Measurements from ENCODE around the gene GGCX.
"Not testable (repeated sequence)": the region's sequence is repeated elsewhere in the genome, so short reads cannot be mapped to it uniquely, and the experiment has no call there.

Gene GGCX

DNA sequence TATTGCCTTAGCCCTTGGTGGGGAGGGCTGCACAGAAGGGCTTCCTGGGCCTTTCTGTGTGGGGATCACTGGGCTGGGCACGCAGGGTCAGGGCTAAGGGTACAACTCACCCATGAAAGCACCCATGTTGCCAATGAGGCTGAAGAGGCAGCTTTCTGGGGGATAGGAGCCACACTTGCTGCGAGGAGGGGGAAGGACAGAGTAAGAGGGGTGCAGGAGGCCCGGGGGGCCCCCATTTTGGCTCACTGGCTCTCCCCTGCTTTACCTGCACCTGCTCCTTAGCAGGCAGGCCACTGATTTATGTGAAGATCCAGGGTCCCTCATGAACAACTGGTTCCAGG, 38.9 kb upstream of the GGCX start:
- no peak overlapping the region for H3K27ac ChIP-seq (ENCODE audit: low read length)
- peaks cover 19 to 37% of the 10 kb centered on the region in 2 donors for H3K4me1 ChIP-seq (ENCODE audit: control insufficient read depth in 1 of 2, insufficient read depth in 2 of 2, low read length in 2 of 2)
- no peaks in the 10 kb centered on the region for H3K9me3 ChIP-seq (ENCODE audit: control insufficient read depth in 1 of 2, low read length in 2 of 2)
- no peaks in the 10 kb centered on the region for H3K27me3 ChIP-seq (ENCODE audit: low read depth, low read length)
- H3K4me3 ChIP-seq (ENCODE audit: low read depth in 1 of 2, low read length in 2 of 2), result no peak overlapping the region
- H3K36me3 ChIP-seq (ENCODE audit: control insufficient read depth in 1 of 2, insufficient read depth in 2 of 2, low read length in 2 of 2), result peaks cover 22 to 27% of the 10 kb centered on the region in 2 donors

GRCh38 chr2:85599468-85600234, 38.4 kb upstream of the GGCX start:
- no peaks in the 10 kb centered on the region for H3K27me3 ChIP-seq (ENCODE audit: low read depth, low read length)
- peaks cover 19 to 35% of the 10 kb centered on the region in 2 donors for H3K4me1 ChIP-seq (ENCODE audit: control insufficient read depth in 1 of 2, insufficient read depth in 2 of 2, low read length in 2 of 2)
- no peak overlapping the region for H3K4me3 ChIP-seq (ENCODE audit: low read depth in 1 of 2, low read length in 2 of 2)
- no peak overlapping the region for H3K27ac ChIP-seq (ENCODE audit: low read length)
- H3K9me3 ChIP-seq (ENCODE audit: control insufficient read depth in 1 of 2, low read length in 2 of 2), result no peaks in the 10 kb centered on the region
- H3K36me3 ChIP-seq (ENCODE audit: control insufficient read depth in 1 of 2, insufficient read depth in 2 of 2, low read length in 2 of 2), result peaks cover 22 to 27% of the 10 kb centered on the region in 2 donors

- Histone ChIP-seq H3K27ac (ENCODE audit: low read length) (no peak overlapping the region), H3K36me3 (ENCODE audit: control insufficient read depth in 1 of 2, insufficient read depth in 2 of 2, low read length in 2 of 2) (peaks cover 22 to 27% of the 10 kb centered on the region in 2 donors), H3K4me1 (ENCODE audit: control insufficient read depth in 1 of 2, insufficient read depth in 2 of 2, low read length in 2 of 2) (peaks cover 19 to 31% of the 10 kb centered on the region in 2 donors), H3K4me3 (ENCODE audit: low read depth in 1 of 2, low read length in 2 of 2) (no peak overlapping the region), H3K27me3 (ENCODE audit: low read depth, low read length) (no peaks in the 10 kb centered on the region), H3K9me3 (ENCODE audit: control insufficient read depth in 1 of 2, low read length in 2 of 2) (no peaks in the 10 kb centered on the region)
Measured at GRCh38 chr2:85598594-85599340, 37.5 kb upstream of the GGCX start.

- H3K4me3 ChIP-seq (ENCODE audit: low read depth in 1 of 2, low read length in 2 of 2), result no peak overlapping the region
Measured at GRCh38 chr2:85597241-85597640, 35.9 kb upstream of the GGCX start.

GRCh38 chr2:85596486-85597143, 35.3 kb upstream of the GGCX start:
- peaks cover 22 to 27% of the 10 kb centered on the region in 2 donors for H3K36me3 ChIP-seq (ENCODE audit: control insufficient read depth in 1 of 2, insufficient read depth in 2 of 2, low read length in 2 of 2)
- H3K27me3 ChIP-seq (ENCODE audit: low read depth, low read length), result no peaks in the 10 kb centered on the region
- H3K4me1 ChIP-seq (ENCODE audit: control insufficient read depth in 1 of 2, insufficient read depth in 2 of 2, low read length in 2 of 2), result peaks cover 16 to 28% of the 10 kb centered on the region in 2 donors
- peak overlapping the region; percentile 85 for H3K27ac ChIP-seq (ENCODE audit: low read length)
- H3K9me3 ChIP-seq (ENCODE audit: control insufficient read depth in 1 of 2, low read length in 2 of 2), result no peaks in the 10 kb centered on the region
- H3K4me3 ChIP-seq (ENCODE audit: low read depth in 1 of 2, low read length in 2 of 2), result peak overlapping the region; percentile 85 to 87

More at GRCh38 chr2:85597241-85597640, 35.9 kb upstream of the GGCX start:
- Histone ChIP-seq H3K9me3 (ENCODE audit: control insufficient read depth in 1 of 2, low read length in 2 of 2) (no peaks in the 10 kb centered on the region), H3K4me1 (ENCODE audit: control insufficient read depth in 1 of 2, insufficient read depth in 2 of 2, low read length in 2 of 2) (peaks cover 19 to 29% of the 10 kb centered on the region in 2 donors), H3K36me3 (ENCODE audit: control insufficient read depth in 1 of 2, insufficient read depth in 2 of 2, low read length in 2 of 2) (peaks cover 22 to 27% of the 10 kb centered on the region in 2 donors), H3K27ac (ENCODE audit: low read length) (no peak overlapping the region), H3K27me3 (ENCODE audit: low read depth, low read length) (no peaks in the 10 kb centered on the region)

DNA sequence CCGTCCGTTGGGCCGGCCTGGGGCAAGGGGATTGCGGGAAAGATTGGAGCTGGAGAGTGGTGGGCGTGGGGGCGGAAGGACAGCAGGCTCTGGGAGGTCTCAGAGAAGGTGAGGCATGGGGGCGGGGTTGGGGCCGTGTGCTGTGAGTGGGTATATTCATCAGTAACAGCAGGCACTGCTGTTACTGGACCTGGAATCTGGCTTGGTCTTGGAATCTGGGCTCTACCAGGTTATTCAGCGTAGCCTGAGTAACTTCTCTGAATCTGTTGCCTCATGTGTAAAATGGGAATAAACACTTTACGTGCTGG, 34.7 kb upstream of the GGCX start:
- Histone ChIP-seq H3K27me3 (ENCODE audit: low read depth, low read length) (no peaks in the 10 kb centered on the region), H3K27ac (ENCODE audit: low read length) (peak overlapping the region; percentile 85), H3K4me3 (ENCODE audit: low read depth in 1 of 2, low read length in 2 of 2) (peak overlapping the region; percentile 85 to 87), H3K9me3 (ENCODE audit: control insufficient read depth in 1 of 2, low read length in 2 of 2) (no peaks in the 10 kb centered on the region), H3K36me3 (ENCODE audit: control insufficient read depth in 1 of 2, insufficient read depth in 2 of 2, low read length in 2 of 2) (peaks cover 22 to 27% of the 10 kb centered on the region in 2 donors), H3K4me1 (ENCODE audit: control insufficient read depth in 1 of 2, insufficient read depth in 2 of 2, low read length in 2 of 2) (peaks cover 15 to 22% of the 10 kb centered on the region in 2 donors)

GRCh38 chr2:85595301-85596025, 34.2 kb upstream of the GGCX start, which contains the start of gene RNF181:
TSS of gene RNF181 (plus strand) at chr2:85595745. CDS start at chr2:85595764, 19 bp downstream.
- H3K4me3 ChIP-seq (ENCODE audit: low read depth in 1 of 2, low read length in 2 of 2), result peak within 1 kb of the TSS; percentile 85 to 87
- H3K9me3 ChIP-seq (ENCODE audit: control insufficient read depth in 1 of 2, low read length in 2 of 2), result no peaks in the 10 kb centered on the region
- H3K27me3 ChIP-seq (ENCODE audit: low read depth, low read length), result no peaks in the 10 kb centered on the region
- H3K4me1 ChIP-seq (ENCODE audit: control insufficient read depth in 1 of 2, insufficient read depth in 2 of 2, low read length in 2 of 2), result peaks cover 17 to 27% of the 10 kb centered on the region in 2 donors
- peaks cover 22 to 27% of the 10 kb centered on the region in 2 donors for H3K36me3 ChIP-seq (ENCODE audit: control insufficient read depth in 1 of 2, insufficient read depth in 2 of 2, low read length in 2 of 2)
- peak within 1 kb of the TSS; percentile 85 for H3K27ac ChIP-seq (ENCODE audit: low read length)

DNA sequence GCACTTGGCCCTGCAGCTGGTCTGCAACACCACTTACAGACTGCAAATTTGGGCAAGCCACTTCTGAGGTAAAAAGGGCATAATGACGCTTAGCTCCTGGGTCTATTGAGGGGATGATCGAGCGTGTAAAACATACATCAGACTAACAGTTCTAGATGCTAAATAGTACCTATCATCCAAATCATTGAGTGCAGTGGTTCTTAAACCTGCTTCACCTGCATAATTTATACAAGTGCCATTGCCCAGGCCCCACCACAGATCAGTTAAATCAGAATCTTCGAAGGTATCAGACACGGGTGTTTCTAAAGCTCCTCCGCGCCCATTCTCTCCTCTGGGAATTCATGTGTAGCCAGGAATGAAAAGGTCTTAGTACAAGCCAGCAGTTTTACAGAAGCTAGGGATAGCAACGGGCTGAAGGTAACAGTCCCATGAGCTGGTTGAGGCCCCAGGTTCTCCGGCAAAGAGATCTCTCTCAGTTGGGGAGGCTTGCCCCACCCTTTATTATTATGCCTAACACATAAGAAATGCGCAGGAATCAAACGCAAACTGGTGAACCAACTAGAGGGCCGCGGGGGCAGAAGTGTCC, 33.5 kb upstream of the GGCX start:
- Histone ChIP-seq H3K36me3 (ENCODE audit: control insufficient read depth in 1 of 2, insufficient read depth in 2 of 2, low read length in 2 of 2) (peaks cover 21 to 22% of the 10 kb centered on the region in 2 donors), H3K4me1 (ENCODE audit: control insufficient read depth in 1 of 2, insufficient read depth in 2 of 2, low read length in 2 of 2) (peaks cover 17 to 33% of the 10 kb centered on the region in 2 donors), H3K27ac (ENCODE audit: low read length) (peak overlapping the region; percentile 85), H3K4me3 (ENCODE audit: low read depth in 1 of 2, low read length in 2 of 2) (peak overlapping the region; percentile 85 to 87), H3K9me3 (ENCODE audit: control insufficient read depth in 1 of 2, low read length in 2 of 2) (no peaks in the 10 kb centered on the region), H3K27me3 (ENCODE audit: low read depth, low read length) (no peaks in the 10 kb centered on the region)

- Histone ChIP-seq H3K9me3 (ENCODE audit: control insufficient read depth in 1 of 2, low read length in 2 of 2) (no peaks in the 10 kb centered on the region), H3K4me3 (ENCODE audit: low read depth in 1 of 2, low read length in 2 of 2) (no peak overlapping the region), H3K4me1 (ENCODE audit: control insufficient read depth in 1 of 2, insufficient read depth in 2 of 2, low read length in 2 of 2) (peaks cover 17 to 45% of the 10 kb centered on the region in 2 donors), H3K27ac (ENCODE audit: low read length) (no peak overlapping the region), H3K27me3 (ENCODE audit: low read depth, low read length) (no peaks in the 10 kb centered on the region), H3K36me3 (ENCODE audit: control insufficient read depth in 1 of 2, insufficient read depth in 2 of 2, low read length in 2 of 2) (peaks cover 7 to 9% of the 10 kb centered on the region in 2 donors)
Measured at GRCh38 chr2:85593023-85593422, 31.7 kb upstream of the GGCX start.

GRCh38 chr2:85592299-85592698, 31.0 kb upstream of the GGCX start:
- not testable (repeated sequence) for H3K36me3 ChIP-seq (ENCODE audit: control insufficient read depth in 1 of 2, insufficient read depth in 2 of 2, low read length in 2 of 2); H3K4me3 ChIP-seq (ENCODE audit: low read depth in 1 of 2, low read length in 2 of 2); H3K9me3 ChIP-seq (ENCODE audit: control insufficient read depth in 1 of 2, low read length in 2 of 2); H3K27ac ChIP-seq (ENCODE audit: low read length); H3K27me3 ChIP-seq (ENCODE audit: low read depth, low read length)
- H3K4me1 ChIP-seq (ENCODE audit: control insufficient read depth in 1 of 2, insufficient read depth in 2 of 2, low read length in 2 of 2), result peaks cover 19 to 43% of the 10 kb centered on the region in 2 donors

Data from muscle layer of duodenum (tissue), 2 donors.